Type B pancreatic cell (in vitro differentiated cells): Measurements from ENCODE around the gene PHETA2. TPM values are rescaled to one million over a fixed set of nuclear protein-coding genes. Genes with fewer than 3 reads are reported as not detected.
A peak's percentile ranks its signal among the peaks of the same experiment; 100 is the strongest.
"Not testable (repeated sequence)": the region's sequence is repeated elsewhere in the genome, so short reads cannot be mapped to it uniquely, and the experiment has no call there.

ENCODE experiments used
- DNase-seq: peaks from one replicate; pipeline ENCODE4 v3.0.0; 2021; ENCODE audit warnings: mixed read lengths; ENCODE audit not compliant: unreplicated experiment; ENCODE audit errors: extremely low spot score
- H3K27ac Mint-ChIP-seq: 2 replicates; pipeline ENCODE4 v1.8.0; 2021; ENCODE audit warnings: mild to moderate bottlenecking, mixed read lengths
- H3K27me3 Mint-ChIP-seq: 2 replicates; pipeline ENCODE4 v1.8.0; 2021; ENCODE audit warnings: mixed read lengths
- H3K36me3 Mint-ChIP-seq: 2 replicates; pipeline ENCODE4 v1.8.0; 2021; ENCODE audit warnings: mixed read lengths
- H3K4me1 Mint-ChIP-seq: one replicate; pipeline ENCODE4 v1.8.0; 2021; ENCODE audit warnings: mixed read lengths; ENCODE audit not compliant: unreplicated experiment
- H3K4me3 Mint-ChIP-seq: 2 replicates; pipeline ENCODE4 v1.8.0; 2021; ENCODE audit warnings: mild to moderate bottlenecking, mixed read lengths
- H3K9me3 Mint-ChIP-seq: 2 replicates; pipeline ENCODE4 v1.8.0; 2021; ENCODE audit warnings: mixed read lengths
- CTCF ChIP-seq: fragments of 200-600 bp; sonication (generic); conservative IDR thresholded peaks from 2 replicates; pipeline ENCODE4 v1.5.0; 2021; ENCODE audit warnings: antibody characterized with exemption, mild to moderate bottlenecking
- total RNA-seq: library from RNA; stranded (reverse); gene quantifications from 2 replicates; pipeline ENCODE4 v1.2.1, GENCODE V29; 2021; ENCODE audit warnings: low replicate concordance

Gene PHETA2
- total RNA-seq, 1 donor from 2014 or later = 4.1 TPM

- peak; percentile 30 for TF ChIP-seq CTCF
- no peak overlapping the region for H3K27ac Mint-ChIP-seq
- H3K36me3 Mint-ChIP-seq = peaks cover 13% of the 10 kb centered on the region
- H3K4me1 Mint-ChIP-seq = peaks cover 5% of the 10 kb centered on the region
- peaks cover 4% of the 10 kb centered on the region for H3K9me3 Mint-ChIP-seq
- no peak overlapping the region for H3K4me3 Mint-ChIP-seq
- H3K27me3 Mint-ChIP-seq = no peaks in the 10 kb centered on the region
- DNase-seq = no peak
These were observed 42.9 kb downstream of the PHETA2 start for GRCh38 chr22:42116848-42117424.

GRCh38 chr22:42120231-42121021, 46.4 kb downstream of the PHETA2 start:
- not testable (repeated sequence) for H3K4me3 Mint-ChIP-seq, H3K27me3 Mint-ChIP-seq, H3K27ac Mint-ChIP-seq, H3K9me3 Mint-ChIP-seq, DNase-seq, H3K36me3 Mint-ChIP-seq, H3K4me1 Mint-ChIP-seq

- DNase-seq, H3K27ac Mint-ChIP-seq, H3K4me3 Mint-ChIP-seq, H3K4me1 Mint-ChIP-seq, H3K9me3 Mint-ChIP-seq, H3K27me3 Mint-ChIP-seq, H3K36me3 Mint-ChIP-seq: not testable (repeated sequence)
These were observed 49.5 kb downstream of the PHETA2 start for GRCh38 chr22:42123529-42123928.

- no peaks in the 10 kb centered on the region for H3K9me3 Mint-ChIP-seq
- no peaks in the 10 kb centered on the region for H3K4me1 Mint-ChIP-seq
- no peak overlapping the region for H3K27ac Mint-ChIP-seq
- DNase-seq = no peak
- H3K27me3 Mint-ChIP-seq = no peaks in the 10 kb centered on the region
- no peak for TF ChIP-seq CTCF
- H3K36me3 Mint-ChIP-seq = no peaks in the 10 kb centered on the region
- H3K4me3 Mint-ChIP-seq = no peak overlapping the region
These were observed 53.6 kb downstream of the PHETA2 start for GRCh38 chr22:42127606-42128005.

- DNase-seq, H3K36me3 Mint-ChIP-seq, H3K4me1 Mint-ChIP-seq, H3K27ac Mint-ChIP-seq, H3K4me3 Mint-ChIP-seq, H3K27me3 Mint-ChIP-seq, H3K9me3 Mint-ChIP-seq: not testable (repeated sequence)
These were observed 54.0 kb downstream of the PHETA2 start for GRCh38 chr22:42128007-42128406.

Other genes with a start within 250 kb of the PHETA2 start
- 110 and 119 TPM in 2 replicates for gene SREBF2, start 241.1 kb upstream of the PHETA2 start, total RNA-seq
- gene SHISA8, start 159.2 kb upstream of the PHETA2 start, total RNA-seq = 0.22 and 0.45 TPM in 2 replicates
- gene TNFRSF13C, start 147.4 kb upstream of the PHETA2 start, total RNA-seq = 0.79 and 3.4 TPM in 2 replicates
- 12.2 and 29.4 TPM in 2 replicates for gene CENPM, start 127.1 kb upstream of the PHETA2 start, total RNA-seq
- 3.7 and 16.3 TPM in 2 replicates for gene SEPTIN3, start 104.8 kb upstream of the PHETA2 start, total RNA-seq
- not detected in 2 replicates for gene WBP2NL, start 75.5 kb upstream of the PHETA2 start, total RNA-seq
- 24.1 and 35.9 TPM in 2 replicates for gene NAGA, start 3.4 kb upstream of the PHETA2 start, total RNA-seq
- 80.6 and 102 TPM in 2 replicates for gene SMDT1, start 5.5 kb downstream of the PHETA2 start, total RNA-seq
- gene NDUFA6, start 16.5 kb downstream of the PHETA2 start, total RNA-seq = 93.9 and 109 TPM in 2 replicates
- gene CYP2D6, start 56.6 kb downstream of the PHETA2 start, total RNA-seq = 3.1 and 4.0 TPM in 2 replicates
- 56.5 and 65.1 TPM in 2 replicates for gene TCF20, start 196.4 kb downstream of the PHETA2 start, total RNA-seq